NCI-H1694 treated with DMSO at 0.1 percent for 48 hours (cell line): ENCODE results near the gene THSD7B.

Experiments
- DNase-seq: peaks from one replicate; lab custom pipeline; 2025; lab: John Stamatoyannopoulos, UW

THSD7B gene

DNA sequence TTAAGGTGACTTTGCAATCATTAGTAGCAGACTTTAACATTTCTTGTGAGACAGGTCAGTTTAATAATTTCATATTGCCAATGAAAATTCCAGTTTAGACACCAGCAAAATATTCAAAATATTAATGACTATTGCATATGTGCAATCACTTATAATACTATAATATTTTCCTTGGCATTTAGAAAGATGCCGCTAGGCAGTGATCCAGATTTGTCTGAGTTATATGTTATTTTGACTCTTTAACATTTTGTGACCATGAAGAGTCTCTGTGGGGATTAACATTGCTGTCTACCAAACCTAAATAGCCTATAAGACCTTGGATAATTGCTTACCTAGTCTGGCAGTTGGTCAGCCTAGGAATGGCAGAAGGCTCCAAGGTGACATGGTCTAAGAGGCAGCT lies 389.6 kb downstream of the THSD7B start:
- no peak for DNase-seq

DNA sequence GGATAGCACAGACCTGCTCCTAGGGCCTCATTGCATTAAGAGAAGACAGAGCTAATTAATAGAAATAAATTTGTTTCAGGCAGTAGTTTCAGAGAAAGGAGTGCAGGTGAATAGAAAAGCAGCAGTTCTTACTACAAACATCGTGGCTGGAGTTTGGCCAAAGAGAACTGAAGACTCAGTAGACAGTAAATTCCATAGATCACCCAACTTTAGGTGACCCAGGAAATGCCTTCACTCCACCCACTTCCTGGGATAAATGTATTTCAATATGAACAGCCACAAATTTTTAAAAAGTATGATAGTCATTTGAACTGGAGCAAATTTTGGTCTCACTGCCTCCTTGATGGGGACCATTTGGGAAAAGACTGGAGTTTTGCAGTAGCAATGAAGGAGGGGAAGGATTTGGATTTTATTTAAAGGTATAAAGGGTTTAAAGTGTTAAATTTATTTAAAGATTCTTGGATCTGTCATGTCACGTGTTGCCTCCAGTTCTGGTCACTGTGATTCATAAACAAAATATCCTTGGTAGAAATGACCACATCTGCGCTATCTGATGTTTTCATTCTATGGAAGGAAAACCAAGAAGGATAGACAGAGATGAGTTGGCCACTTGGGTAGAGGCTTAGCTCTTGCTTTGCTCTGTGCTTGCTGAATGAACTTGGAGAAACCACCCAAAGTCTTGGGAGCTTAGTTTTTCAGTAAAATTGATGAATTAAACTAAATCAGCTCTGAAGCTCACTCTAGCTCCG lies 390.2 kb downstream of the THSD7B start:
- no peak for DNase-seq

DNA sequence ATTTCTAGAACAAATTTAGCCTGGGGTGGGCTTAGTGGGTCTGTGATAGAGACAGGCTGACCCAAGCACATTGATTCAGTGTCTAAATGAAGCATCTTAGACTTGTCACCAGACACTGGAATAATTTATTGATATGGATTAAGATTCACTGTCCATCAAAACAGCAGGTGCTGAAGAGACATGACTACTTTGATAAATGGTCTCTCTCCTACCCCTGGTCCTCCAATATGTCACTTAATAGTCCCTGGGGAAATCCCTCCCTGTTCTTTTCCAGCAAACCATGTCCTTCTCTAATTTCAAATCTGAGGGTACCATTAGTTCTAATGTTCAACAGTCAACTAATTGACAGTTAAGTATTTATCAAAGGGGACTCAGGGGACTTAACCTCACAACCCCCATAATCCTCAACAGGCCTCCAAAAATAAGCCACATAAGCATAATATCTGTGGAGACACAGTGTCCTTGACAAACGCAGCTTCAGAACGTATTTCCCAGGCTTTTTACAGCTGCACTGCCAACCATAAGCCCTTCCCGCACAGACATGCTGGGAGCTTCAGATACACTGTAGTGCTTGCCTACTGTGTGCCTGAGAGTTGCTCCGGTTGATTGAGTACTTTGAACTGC lies 391.0 kb downstream of the THSD7B start:
- DNase-seq: no peak

DNA sequence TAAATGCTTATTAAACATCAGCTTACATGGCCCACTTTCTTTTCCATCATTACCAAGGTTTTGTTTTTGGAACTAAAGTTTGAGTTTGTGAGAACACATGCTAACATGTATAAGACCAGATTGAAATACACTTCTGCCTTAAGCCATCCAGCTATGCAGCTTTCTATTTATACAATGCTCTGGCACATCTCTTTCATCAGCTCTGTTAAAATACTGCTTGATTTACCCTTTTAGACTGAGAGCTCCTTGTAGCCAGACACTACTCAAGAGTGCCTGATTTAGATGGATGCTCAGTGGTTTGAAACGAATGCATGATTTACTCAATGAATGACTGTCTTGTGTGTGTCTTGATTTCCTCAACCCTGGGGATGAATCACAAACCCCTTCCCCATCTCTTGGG lies 392.5 kb downstream of the THSD7B start:
- no peak for DNase-seq

DNA sequence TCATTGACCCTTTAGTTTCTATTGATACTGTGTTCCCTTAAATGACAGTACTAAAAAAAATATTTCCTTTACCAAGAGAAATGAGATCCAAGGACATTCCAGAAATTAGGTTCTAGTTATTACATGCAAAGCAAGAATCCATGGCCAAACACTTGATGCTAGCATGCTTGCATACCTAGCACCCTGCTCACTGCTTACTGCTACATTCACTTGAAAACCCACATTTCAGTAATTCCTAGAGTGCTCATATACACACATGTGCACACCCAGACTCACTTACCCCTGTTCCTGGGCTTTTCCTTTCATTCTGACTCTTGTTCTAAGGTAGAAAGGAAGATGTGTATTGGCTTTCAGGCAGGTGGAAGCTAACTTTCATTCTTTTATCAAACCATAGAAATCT lies 395.9 kb downstream of the THSD7B start:
- no peak for DNase-seq

DNA sequence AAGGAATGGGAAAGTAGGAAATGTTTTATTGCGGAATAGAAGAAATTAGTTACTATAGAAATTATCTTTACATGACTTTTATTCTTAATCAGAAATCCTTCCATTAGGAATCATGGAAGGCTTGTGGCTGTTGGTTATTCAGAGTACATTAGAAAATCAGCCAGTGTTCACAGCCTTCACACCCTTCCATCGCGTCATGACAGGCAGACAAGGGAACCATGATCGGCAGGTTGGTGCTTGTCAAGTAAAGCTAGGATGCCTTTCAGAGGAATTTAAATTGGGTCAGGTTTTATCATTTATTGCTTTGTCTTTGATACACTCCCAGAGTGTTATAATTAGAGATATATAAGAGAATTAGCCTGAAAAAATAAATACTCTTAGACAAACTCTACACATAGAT lies 400.6 kb downstream of the THSD7B start:
- no peak for DNase-seq

DNA sequence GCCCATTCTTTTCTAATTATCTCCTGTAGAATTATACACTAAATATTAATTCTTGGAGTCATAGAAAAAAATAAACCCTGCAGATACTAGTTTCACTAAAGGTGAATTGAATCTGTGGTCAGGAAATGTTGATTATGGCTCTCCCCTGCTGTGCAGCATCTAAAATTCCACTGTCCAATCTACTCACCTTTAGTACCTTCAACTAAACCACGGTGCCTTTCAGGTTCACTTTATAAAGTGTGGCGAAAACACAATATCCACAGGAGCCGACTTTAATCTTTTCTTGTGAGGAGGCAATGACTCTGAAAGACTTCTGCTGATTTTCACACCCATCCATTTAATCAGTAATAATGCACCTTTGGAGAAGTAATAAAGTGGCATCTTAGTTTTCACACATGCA lies 402.3 kb downstream of the THSD7B start:
- no peak for DNase-seq

DNA sequence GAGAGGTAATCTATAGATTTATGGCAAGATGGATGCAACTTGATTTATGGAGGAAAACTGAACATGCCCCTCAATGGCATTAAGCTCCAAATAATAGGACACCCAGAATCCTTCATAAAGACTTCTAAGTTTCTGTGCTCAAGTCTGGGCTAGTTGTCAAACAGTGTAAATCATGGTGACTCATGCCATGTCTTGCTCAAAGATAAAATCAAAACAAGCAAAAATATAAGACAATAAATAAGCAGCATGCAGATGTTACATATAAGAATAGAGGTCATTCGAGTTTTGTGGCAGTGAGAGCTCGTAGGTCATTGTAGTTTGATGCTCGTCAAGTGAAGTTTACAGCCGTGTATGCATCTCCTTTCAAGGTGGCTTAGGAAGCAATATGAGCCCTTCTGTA lies 403.2 kb downstream of the THSD7B start:
- DNase-seq: no peak

DNA sequence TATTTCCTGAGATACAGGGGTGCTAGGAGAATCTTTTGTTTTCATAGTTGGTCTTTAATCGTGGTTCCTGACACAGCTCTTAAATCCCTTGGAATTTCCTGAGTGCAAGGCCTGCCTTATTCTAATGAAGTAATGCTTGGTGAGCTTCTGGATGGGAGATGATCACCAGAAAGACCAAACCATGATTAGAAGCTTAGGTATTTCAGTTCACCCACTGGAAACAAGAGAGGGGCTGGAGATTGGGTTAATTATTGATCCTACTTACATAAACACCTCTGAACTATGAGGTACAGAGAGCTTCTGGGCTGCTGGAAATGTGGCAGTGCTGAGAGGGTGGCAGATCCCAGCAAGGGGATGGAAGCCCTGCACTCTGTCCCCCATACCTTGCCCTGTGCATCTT lies 406.8 kb downstream of the THSD7B start:
- no peak for DNase-seq

DNA sequence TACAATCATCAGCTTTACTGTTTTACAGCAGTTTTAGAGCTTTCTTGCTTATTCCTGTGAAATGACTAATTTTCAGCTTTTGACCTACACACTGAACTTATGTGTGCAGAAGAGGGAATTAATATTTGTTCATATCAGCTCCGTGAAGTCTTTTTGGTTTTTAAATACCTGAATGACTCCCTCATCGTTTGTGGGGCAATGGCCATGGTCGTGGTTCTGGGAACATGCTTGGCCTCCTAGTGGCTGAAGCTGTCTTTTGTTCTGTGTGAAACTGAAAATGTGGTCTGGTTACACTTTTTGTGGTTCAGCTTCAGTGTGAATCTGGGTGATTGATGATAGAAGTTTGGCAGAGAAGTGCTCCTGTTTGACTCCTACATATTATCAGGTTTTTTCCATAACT lies 408.1 kb downstream of the THSD7B start:
- DNase-seq: no peak

DNA sequence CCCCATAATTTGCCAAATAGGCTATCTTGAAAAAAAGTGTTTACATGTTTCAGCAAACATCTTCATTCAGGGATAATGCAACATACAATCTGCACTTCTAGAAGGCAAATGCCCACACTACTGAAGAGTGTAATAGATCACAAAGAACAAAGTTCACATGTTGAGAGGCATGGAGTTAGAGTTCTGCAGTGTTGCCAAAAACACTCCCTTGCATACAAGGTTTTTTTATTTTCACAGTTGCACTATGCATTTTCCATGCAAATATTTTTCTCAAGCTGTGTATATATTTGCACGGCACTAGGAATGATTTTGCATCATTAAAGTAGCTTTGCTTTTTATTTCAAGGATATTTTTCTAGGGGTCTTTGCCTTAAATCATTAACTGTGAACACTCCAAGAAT lies 409.9 kb downstream of the THSD7B start:
- no peak for DNase-seq

DNA sequence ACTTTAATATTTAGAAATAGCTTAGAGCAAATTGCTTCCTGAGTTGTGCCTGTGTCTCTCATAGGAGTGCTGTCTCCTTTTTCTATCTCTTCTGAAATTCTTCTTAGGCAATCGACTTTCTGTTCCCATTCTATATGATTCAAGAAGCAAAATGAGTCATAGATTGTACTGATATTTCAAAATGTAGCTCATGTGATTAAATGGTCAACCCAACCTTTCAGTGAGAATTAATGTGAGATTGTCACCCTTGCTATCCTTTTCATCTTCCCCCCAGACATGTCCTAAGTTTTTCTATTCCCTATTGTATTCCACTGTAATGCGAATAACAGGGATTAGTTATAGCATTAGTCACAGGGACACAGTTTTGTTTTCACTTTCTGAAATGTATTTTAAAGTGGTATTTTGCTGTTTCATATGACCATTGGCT lies 413.6 kb downstream of the THSD7B start:
- DNase-seq: no peak

DNA sequence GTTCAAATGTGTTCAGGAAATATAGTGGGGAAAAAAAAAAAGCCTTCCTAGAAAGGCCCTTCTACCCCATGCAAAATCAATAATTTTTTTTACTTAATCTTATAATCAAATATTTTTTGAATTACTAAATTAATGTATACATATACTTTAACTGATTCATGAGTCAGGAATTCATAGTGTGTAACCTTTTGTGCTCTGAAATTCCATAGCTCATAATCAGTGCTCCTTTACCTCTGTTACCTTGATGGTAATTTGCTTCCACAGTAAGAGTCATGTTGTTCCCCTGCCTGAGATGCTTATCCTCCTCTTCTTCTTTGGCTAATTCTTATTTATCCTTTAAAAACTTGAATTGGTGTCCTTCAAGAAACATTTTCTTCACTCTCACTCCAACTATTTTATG lies 414.2 kb downstream of the THSD7B start:
- DNase-seq: no peak

DNA sequence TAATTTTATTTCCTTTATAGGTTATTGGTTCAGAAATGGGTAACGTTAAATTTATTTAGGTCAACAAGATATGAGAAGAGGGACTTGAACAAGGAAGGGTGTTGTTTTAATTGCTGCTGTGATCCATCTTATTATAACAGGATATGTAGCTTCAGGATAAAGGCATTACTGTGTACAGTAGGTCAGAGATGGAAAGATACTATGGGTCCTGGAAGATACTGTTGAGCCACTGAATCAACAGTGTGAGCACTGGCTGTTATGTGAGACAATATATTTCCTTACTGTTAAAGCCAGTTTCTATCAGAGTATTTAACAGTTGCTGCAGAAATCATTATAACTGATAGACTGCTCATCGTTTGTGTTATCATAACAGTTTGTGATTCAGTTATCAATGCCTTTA lies 414.7 kb downstream of the THSD7B start:
- no peak for DNase-seq

DNA sequence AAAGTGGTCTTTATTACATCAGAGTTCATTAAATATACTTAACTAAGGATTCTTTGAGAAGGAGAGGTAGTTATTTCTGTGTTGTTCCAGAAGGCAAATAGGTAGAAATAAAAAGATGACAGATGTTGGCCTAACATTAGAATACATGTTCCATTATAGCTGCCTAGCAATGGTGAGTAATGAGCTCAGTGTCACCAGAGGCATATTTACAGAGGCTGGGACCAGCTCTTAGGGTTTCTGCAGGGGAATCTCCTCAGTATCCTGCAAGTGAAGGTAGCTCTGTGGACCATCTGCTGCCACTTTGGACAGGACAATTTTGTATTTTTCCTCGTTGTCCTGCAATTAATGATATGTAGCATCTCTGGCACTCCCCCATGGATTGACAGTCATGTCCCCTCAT lies 416.0 kb downstream of the THSD7B start:
- DNase-seq: peak; percentile 69

DNA sequence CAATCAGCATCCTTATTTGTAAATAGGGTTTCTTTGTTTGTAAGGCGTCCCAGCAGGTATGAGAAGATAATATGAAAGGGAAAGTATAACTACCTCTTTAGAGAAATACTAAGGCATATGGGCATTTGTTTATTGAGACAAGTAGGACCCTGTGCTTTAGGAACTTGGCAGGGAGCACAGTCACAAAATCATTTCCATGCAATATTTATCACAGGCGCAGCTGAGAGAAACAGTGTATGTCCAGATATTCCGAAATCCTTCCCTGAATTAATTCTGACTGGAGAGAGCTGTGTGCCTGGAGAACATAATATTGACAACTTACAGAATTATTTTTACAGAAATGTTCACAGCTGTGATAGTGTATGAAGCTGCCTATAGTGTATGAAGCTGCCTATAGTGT lies 416.7 kb downstream of the THSD7B start:
- peak; percentile 88 for DNase-seq

DNA sequence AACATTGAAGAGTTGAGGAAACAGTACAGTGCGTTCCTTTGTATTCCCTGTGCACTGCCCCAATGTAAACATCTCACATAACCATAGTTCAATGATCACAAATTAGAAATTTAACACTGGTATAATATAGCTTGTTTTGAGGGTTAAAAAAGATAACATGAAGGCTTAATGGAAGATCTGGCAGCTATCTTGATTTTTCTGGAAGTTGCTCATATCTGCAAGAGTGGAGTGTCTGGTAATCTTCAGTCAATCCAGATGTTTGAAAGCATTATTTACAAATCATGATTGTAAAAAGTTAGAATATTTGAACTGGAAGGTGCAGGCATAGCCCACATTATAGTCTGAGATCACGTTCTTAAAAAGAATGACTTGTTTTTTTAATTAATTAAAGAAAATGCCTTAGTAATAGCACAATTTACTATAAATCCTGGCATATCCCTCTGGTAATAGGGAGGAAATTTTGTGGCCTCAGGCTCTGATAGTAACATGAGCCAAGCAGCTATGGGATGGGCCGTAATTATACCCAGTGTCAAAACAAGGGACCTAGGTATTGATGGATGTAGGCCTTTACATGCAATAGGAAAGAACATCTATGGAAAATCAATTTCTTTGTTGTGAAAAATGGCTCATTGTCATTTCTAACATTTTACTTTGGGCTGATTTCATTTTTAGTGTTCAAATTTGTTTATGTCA lies 418.0 kb downstream of the THSD7B start:
- DNase-seq: no peak

DNA sequence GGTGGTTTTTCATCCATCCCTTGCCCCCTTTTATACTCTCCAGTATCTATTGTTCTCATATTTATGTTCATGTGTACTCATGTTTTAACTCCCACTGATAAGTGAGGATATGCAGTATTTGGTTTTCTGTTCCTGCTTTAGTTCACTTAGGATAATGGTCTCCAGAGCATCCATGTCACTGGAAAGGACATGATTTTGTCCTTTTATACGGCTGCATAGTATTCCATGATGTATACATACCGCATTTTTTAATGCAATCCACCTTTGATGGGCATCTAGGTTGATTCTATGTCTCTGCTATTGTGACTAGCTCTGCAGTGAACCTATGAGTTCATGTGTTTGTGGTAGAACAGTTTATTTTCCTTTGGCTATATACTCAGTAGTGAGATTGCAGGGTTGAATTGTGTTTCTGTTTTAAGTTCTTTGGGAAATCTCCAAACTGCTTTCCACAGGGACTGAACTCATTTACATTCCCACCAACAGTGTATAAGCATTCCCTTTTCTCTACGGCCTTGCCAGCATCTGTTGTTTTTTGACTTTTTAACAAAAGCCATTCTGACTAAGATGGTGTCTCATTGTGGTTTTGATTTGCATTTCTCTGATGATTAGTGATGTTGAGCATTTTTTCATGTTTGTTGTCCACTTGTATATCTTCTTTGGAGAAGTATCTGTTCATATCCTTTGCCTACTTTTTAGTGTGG lies 420.2 kb downstream of the THSD7B start:
- no peak for DNase-seq

DNA sequence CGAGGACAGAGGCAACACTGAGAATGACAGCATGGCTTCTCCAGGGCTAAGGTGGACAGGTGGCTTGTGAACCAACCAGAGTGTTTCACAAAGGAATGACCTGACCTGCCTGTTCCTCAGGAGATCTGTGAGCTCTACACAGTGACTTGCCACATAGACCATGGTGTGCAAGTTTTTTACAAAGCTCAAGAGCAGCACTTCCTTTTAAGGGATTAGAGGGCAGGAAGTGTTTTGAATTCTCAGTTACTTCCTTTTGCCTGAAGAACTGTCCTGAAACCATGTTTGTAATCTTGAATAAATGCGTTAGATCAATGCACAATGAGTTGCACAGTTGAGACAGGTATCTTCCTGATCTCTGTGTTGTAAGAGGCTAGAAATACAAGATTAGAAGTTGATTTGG lies 421.9 kb downstream of the THSD7B start:
- DNase-seq: no peak

DNA sequence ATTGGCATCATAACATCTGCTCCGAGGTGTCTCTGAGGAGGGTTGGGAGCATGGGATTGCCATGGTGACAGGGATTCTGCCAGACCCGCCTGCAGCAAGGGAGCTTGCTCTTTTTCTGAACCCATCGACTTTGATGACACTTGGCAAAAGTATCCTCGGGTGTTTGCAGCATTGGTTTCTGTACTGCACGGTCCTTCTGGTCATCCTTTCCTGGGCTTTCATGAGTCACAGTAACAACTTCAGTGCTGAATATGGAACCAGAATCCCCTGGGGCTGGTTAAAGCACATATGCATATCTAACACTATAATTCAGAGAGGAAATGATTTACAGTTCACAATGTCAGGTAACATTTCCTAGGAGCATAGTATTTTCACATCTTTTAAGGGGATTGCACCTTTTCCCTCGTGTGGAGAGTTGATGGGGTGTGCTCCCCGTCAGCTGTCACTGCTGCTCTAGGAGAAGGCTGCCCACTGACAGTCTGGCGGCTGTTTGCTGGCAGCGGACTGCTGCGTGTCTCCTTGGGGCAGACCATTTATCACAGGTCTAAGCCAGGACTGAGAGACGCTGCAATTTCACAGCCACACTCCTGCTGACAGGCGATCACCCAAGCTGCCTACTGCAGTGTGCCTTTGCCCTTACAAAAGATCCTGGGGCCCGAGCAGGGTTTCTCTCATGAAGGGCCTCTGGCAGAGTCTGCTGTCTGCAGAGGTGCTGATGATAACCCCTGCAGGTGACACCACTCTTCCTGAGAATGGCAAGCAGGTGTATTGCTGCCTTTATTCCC lies 425.3 kb downstream of the THSD7B start:
- no peak for DNase-seq

DNA sequence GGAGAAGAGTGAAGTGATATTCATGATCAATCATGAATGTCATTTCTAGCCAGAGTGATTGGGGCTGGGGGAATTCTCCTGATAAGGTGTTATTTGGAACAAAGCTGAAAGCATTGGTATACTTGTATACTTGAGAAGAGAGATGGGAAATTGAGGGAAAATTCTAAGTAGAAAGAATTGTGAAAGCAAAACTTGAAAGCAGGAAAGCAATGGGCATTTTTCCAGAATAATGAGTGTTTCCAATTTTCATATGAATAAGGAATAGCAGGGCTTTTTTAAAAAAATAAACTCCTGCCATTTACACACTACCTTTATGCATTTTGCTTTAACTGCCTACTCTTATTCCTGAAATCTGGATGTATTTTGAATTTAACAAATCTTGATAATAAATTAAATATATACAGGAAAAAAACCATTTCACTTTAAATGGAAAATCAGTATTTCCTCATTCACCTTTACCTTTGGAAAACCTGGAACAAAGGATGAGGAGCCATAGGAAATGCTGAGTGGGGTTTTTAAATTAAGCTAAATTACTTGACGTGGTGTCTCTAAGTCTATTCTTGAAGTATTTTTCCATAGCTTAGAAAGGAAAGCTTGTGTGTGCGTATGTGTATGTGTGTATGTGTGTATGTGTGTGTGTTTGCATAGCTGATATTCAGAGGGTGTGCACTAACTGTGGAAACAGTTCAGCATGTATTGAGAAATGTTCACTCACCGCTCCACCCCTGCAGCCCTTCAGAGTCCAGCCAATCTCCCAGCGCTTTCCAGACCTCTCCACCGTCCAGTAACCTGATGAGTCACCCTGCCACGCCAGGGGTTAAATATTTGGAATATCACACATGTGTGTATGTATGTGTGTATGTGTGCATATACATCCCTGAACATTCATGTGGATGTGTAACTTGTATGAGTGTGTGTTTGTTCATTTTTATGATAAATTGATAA lies 427.3 kb downstream of the THSD7B start:
- no peak for DNase-seq
